Brain microvascular endothelial cell (primary cell): ENCODE measurements around the gene LYZL1.
A peak's percentile ranks its signal among the peaks of the same experiment; 100 is the strongest.

Experiments
- DNase-seq: peaks from one replicate; pipeline ENCODE4 v3.0.0-alpha.2; 2020
- H3K27ac ChIP-seq: fragments of 250-450 bp; sonication (Bioruptor Pico); 2 replicates; pipeline ENCODE4 v1.5.1; 2020; ENCODE audit warnings: mild to moderate bottlenecking, moderate library complexity
- H3K27me3 ChIP-seq: fragments of 250-450 bp; sonication (Bioruptor Pico); replicated peaks from 2 replicates; pipeline ENCODE4 v1.5.1; 2020; ENCODE audit warnings: mild to moderate bottlenecking
- H3K36me3 ChIP-seq: fragments of 250-450 bp; sonication (Bioruptor Pico); replicated peaks from 2 replicates; pipeline ENCODE4 v1.5.1; 2020; ENCODE audit warnings: mild to moderate bottlenecking
- H3K4me3 ChIP-seq: 2 replicates; pipeline ENCODE4 v1.5.1; 2011; ENCODE audit warnings: low read depth, mild to moderate bottlenecking, control low read depth, low read length, moderate library complexity
- in situ Hi-C: cut with HindIII; loops from 2 replicates; pipeline ENCODE4 v1.10.0; 2017; ENCODE audit warnings: low sequenced_read_pairs, low pct_ligation_motif_present
- TF ChIP-seq, protein P1 (sequence below): IDR thresholded peaks from 2 replicates; pipeline ENCODE4 v1.5.1; 2011; ENCODE audit warnings: low read depth, mild to moderate bottlenecking, moderate library complexity, low read length, control low read depth, inconsistent platforms; ENCODE audit errors: missing control alignments

LYZL1 gene

DNA sequence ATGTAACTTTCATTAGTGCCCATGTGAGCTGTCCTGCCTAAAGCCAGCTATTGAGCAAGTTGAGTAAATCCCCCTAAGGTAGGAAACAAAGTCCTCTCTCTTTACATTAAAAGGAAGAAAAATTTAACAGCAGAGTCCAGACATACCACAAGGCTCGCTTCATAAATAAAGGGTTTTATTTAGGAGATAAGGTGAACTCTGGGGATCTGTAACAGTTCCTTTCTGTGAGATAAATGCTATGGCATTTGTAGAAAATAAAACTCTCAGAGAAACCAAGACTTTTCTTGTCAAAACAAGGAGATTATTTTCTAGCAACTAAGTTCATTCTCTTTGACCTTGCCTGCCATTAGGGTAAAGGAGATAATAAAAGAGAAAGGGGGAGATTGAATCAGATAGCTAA lies 32.3 kb upstream of the LYZL1 start:
- DNase-seq, result no peak
- no peaks in the 10 kb centered on the region for H3K27me3 ChIP-seq
- H3K4me3 ChIP-seq, result no peak overlapping the region
- TF ChIP-seq, protein P1, sequence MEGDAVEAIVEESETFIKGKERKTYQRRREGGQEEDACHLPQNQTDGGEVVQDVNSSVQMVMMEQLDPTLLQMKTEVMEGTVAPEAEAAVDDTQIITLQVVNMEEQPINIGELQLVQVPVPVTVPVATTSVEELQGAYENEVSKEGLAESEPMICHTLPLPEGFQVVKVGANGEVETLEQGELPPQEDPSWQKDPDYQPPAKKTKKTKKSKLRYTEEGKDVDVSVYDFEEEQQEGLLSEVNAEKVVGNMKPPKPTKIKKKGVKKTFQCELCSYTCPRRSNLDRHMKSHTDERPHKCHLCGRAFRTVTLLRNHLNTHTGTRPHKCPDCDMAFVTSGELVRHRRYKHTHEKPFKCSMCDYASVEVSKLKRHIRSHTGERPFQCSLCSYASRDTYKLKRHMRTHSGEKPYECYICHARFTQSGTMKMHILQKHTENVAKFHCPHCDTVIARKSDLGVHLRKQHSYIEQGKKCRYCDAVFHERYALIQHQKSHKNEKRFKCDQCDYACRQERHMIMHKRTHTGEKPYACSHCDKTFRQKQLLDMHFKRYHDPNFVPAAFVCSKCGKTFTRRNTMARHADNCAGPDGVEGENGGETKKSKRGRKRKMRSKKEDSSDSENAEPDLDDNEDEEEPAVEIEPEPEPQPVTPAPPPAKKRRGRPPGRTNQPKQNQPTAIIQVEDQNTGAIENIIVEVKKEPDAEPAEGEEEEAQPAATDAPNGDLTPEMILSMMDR, result no peak
- peak overlapping the region; percentile 85 for H3K27ac ChIP-seq
- H3K36me3 ChIP-seq, result no peaks in the 10 kb centered on the region
- in situ Hi-C loops, result no loop called here

DNA sequence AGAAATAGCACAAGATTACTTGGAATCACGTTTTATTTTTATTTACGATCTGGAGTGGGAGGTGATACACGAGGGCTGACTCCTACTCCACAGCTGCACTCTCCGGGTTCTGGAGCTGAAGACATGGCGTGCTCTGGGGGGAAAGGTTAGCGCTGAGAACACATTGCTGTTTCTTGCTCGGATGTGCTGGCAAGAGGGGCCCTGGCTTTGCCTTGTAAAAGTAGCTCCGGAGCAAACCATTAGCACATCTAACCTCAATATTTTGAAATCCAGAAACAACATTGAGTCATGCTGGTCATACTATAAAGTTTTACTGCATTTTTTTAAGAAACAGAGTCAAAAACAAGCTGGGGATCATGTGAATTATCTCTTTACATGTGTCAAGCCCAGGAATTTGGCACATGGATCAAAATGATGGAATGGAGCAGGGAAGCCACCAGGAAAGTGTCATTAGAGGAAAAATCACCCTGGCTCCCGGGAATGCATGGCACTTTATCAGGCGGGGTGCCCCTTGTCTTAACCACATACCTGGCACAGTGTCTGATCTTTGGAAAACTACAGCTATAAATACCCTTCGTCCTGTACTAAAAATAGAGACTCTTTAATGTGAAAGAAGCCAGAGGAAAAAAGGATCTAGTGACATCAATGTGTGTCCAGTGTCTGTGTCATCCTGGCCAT lies 31.6 kb upstream of the LYZL1 start:
- Histone ChIP-seq H3K27ac (peak overlapping the region; percentile 85), H3K4me3 (no peak overlapping the region), H3K27me3 (no peaks in the 10 kb centered on the region), H3K36me3 (no peaks in the 10 kb centered on the region)
- DNase-seq, result peak; percentile 94
- in situ Hi-C loops, result no loop called here
- TF ChIP-seq, protein P1, result no peak

GRCh38 chr10:29257784-29258135 lies 31.1 kb upstream of the LYZL1 start:
- no peaks in the 10 kb centered on the region for H3K27me3 ChIP-seq
- in situ Hi-C loops, result no loop called here
- TF ChIP-seq, protein P1, result no peak

GRCh38 chr10:29259498-29259897 lies 29.4 kb upstream of the LYZL1 start:
- H3K36me3 ChIP-seq, result no peaks in the 10 kb centered on the region
- no peaks in the 10 kb centered on the region for H3K27me3 ChIP-seq
- no peak overlapping the region for H3K27ac ChIP-seq
- in situ Hi-C loops, result no loop called here
- DNase-seq, result no peak
- TF ChIP-seq, protein P1, result no peak
- H3K4me3 ChIP-seq, result no peak overlapping the region

More at GRCh38 chr10:29257784-29258135, 31.1 kb upstream of the LYZL1 start:
- DNase-seq, result no peak
- Histone ChIP-seq H3K27ac (peak overlapping the region; percentile 85), H3K4me3 (no peak overlapping the region), H3K36me3 (no peaks in the 10 kb centered on the region)

GRCh38 chr10:29263506-29263905 lies 25.4 kb upstream of the LYZL1 start:
- Histone ChIP-seq H3K36me3 (no peaks in the 10 kb centered on the region), H3K27ac (no peak overlapping the region), H3K27me3 (no peaks in the 10 kb centered on the region), H3K4me3 (no peak overlapping the region)
- DNase-seq, result no peak
- in situ Hi-C loops, result no loop called here
- TF ChIP-seq, protein P1, result no peak

- in situ Hi-C loops, result no loop called here
- Histone ChIP-seq H3K27me3 (no peaks in the 10 kb centered on the region), H3K27ac (no peak overlapping the region), H3K4me3 (no peak overlapping the region), H3K36me3 (no peaks in the 10 kb centered on the region)
- TF ChIP-seq, protein P1, result no peak
- DNase-seq, result no peak
Observed at GRCh38 chr10:29265210-29265768, 23.6 kb upstream of the LYZL1 start.
